Heart left ventricle (tissue), 16 donors: ENCODE results near the gene MTPN. TPM values are rescaled to one million over a fixed set of nuclear protein-coding genes. Genes with fewer than 3 reads are reported as not detected.
A peak's percentile ranks its signal among the peaks of the same experiment; 100 is the strongest.

Source experiments
- ATAC-seq, 4 donors: fragments of 200-7000 bp; cut with Tn5 transposase; one replicate each; pipeline ENCODE4 v1.9.1; 2020 to 2022; ENCODE audit warnings: moderate library complexity in 4 of 4, mild to moderate bottlenecking in 3 of 4, moderate number of reproducible peaks in 1 of 4
- DNase-seq, 5 donors: peaks; one replicate each; pipeline ENCODE4 v3.0.0-alpha.2; 2020
- H3K27ac ChIP-seq, 12 donors: fragments of 200-600 bp; sonication (generic) in 4 of 12; one replicate each; pipeline versions ENCODE4 v1.5.0 to v1.8.0; 2016 to 2022; ENCODE audit warnings: mild to moderate bottlenecking in 2 of 12
- H3K27me3 ChIP-seq, 9 donors: fragments of 200-600 bp; sonication (generic) in 2 of 9; one replicate each; pipeline versions ENCODE4 v1.5.1 to v1.8.0; 2016 to 2022; ENCODE audit warnings: mild to moderate bottlenecking in 3 of 9
- H3K36me3 ChIP-seq, 9 donors: fragments of 200-600 bp; sonication (generic) in 2 of 9; one replicate each; pipeline versions ENCODE4 v1.5.0 to v1.8.0; 2018 to 2022; ENCODE audit warnings: mild to moderate bottlenecking in 2 of 9
- H3K4me1 ChIP-seq, 12 donors: fragments of 200-600 bp; sonication (generic) in 4 of 12; one replicate each; pipeline versions ENCODE4 v1.5.0 to v1.8.0; 2016 to 2022; ENCODE audit warnings: mild to moderate bottlenecking in 3 of 12
- H3K4me3 ChIP-seq, 12 donors: fragments of 200-600 bp; sonication (generic) in 4 of 12; one replicate each; pipeline versions ENCODE4 v1.5.0 to v1.8.0; 2017 to 2022; ENCODE audit warnings: mild to moderate bottlenecking in 9 of 12, moderate library complexity in 4 of 12
- H3K9me3 ChIP-seq, 12 donors: fragments of 200-600 bp; sonication (generic) in 4 of 12; one replicate each; pipeline versions ENCODE4 v1.5.0 to v1.8.0; 2016 to 2022; ENCODE audit warnings: mild to moderate bottlenecking in 1 of 12
- CTCF ChIP-seq, 12 donors: fragments of 200-600 bp; sonication (generic) in 4 of 12; IDR thresholded peaks; one replicate each; pipeline versions ENCODE4 v1.5.0 to v1.8.0; 2018 to 2022; ENCODE audit warnings: antibody characterized with exemption in 12 of 12, mild to moderate bottlenecking in 5 of 12
- POLR2A ChIP-seq, 2 donors: fragments of 450-650 bp; IDR thresholded peaks; one replicate each; pipeline ENCODE4 v1.6.1; 2017; ENCODE audit warnings: antibody characterized with exemption in 2 of 2, mild to moderate bottlenecking in 2 of 2, moderate library complexity in 2 of 2
- WGBS, 4 donors: extraction: QIAGEN DNeasy Blood & Tissue Kit in 2 of 4; methylation state at CpG; one replicate each; pipeline versions ENCODE4 v1.1.5 to v1.1.7; 2013 to 2018; 5-methylcytosine and 5-hydroxymethylcytosine counted together
- intact Hi-C, 10 donors: fragments of 100-400 bp; cut with DNase I; formaldehyde crosslinking; loops; one replicate each; pipeline versions ENCODE4 v1.11.1 to v1.14.2; 2022
- polyA plus RNA-seq, 2 donors: library from polyadenylated mRNA; stranded (reverse); fragments of 200-250 nt; gene quantifications; one replicate each; pipeline ENCODE4 v1.2.3, GENCODE V29; 2013
- total RNA-seq, 9 donors: library from RNA; depleted of rRNA in 2 of 9; stranded (reverse); fragments of >200 nt in 2 of 9; fragmentation: NEBNext Ultra II Directional in 3 of 9; extraction: Animal tissue kit (Norgen Biotek cat#: 25700) in 3 of 9; gene quantifications; one replicate each; pipeline versions ENCODE4 v1.1.0 to v1.2.4, GENCODE V29; 2016 to 2023
- donor health status: ischemic (EF 13 %, LVEDD 7.1; RV severe dilation, severe dysfunction).
- donor health status: healthy with polysubstance abuse.
- donor health status: DM: no; HTN: yes; CAD: no.
- donor health status: DM: no; HTN: no; CAD: no.
- donor health status: ischemic (EF 25% LVEDD 6.9; RV normal size, moderate dysfunction).
- donor health status: ischemic (EF 25% LVEDD 5.7; RV mildly dilated, moderate dysfunction).
- donor health status: healthy.
- donor health status: DM: yes; HTN: yes; CAD: no.
- donor health status: ischemic (EF 35%, LVEDD 5.7; RV mildly dilated, moderate dysfunction).
- donor health status: nonischemic (EF 11% LVEDD 7.7; RV severe dilation, severe dysfunction).
- donor health status: DM: yes; HTN: yes; CAD: no.
- donor health status: PGD.
- donor health status: ischemic (EF 29% LVEDD 5.4; RV normal size, mild dysfunction).
- donor health status: nonischemic (EF 23%, LVEDD 6.1; RV moderate dilation, normal function).

Gene MTPN
- total and polyA plus RNA-seq, 11 donors = 22.1 to 130 (median 90.4) TPM

GRCh38 chr7:136014659-136015058, 37.5 kb upstream of the MTPN start:
- H3K27ac ChIP-seq = no peak overlapping the region
- no peaks in the 10 kb centered on the region for H3K36me3 ChIP-seq
- no peak for DNase-seq
- no peaks in the 10 kb centered on the region for H3K27me3 ChIP-seq
- TF ChIP-seq CTCF (IDR thresholded peaks at IDR 0.05) (no peak), POLR2A (IDR thresholded peaks at IDR 0.05) (no peak)
- intact Hi-C loops = loop anchor here in 3 of 10 donors (5.0 kb wide), 2 partner anchors 342 to 352 kb away; partner anchors contain the start of gene STMP1 (in 1 of the 3)
- H3K4me1 ChIP-seq = no peaks in the 10 kb centered on the region
- H3K9me3 ChIP-seq = no peaks in the 10 kb centered on the region
- 76 to 81% (median 79%) methylated on average over 3 of the region's 3 CpGs for WGBS, 4 donors
- H3K4me3 ChIP-seq = no peak overlapping the region
- ATAC-seq = no peak

- 94 to 96% (median 95%) methylated on average over 8 of the region's 8 CpGs for WGBS, 4 donors
- TF ChIP-seq CTCF (IDR thresholded peaks at IDR 0.05) = no peak
- TF ChIP-seq POLR2A (IDR thresholded peaks at IDR 0.05) = no peak
- intact Hi-C loops = loop anchor here in 3 of 10 donors (5.0 kb wide), 2 partner anchors 340 to 350 kb away; partner anchors contain the start of gene STMP1 (in 1 of the 3)
- no peak for DNase-seq
- no peak overlapping the region for H3K27ac ChIP-seq
- no peaks in the 10 kb centered on the region for H3K9me3 ChIP-seq
- H3K4me1 ChIP-seq = no peaks in the 10 kb centered on the region
- H3K36me3 ChIP-seq = no peaks in the 10 kb centered on the region
- H3K4me3 ChIP-seq = peak overlapping the region in 1 of 12 donors; percentile 23
- ATAC-seq = no peak
- H3K27me3 ChIP-seq = no peaks in the 10 kb centered on the region
These were observed 35.1 kb upstream of the MTPN start for GRCh38 chr7:136012238-136012637.

GRCh38 chr7:136009488-136010079, 32.4 kb upstream of the MTPN start:
- TF ChIP-seq POLR2A (IDR thresholded peaks at IDR 0.05) (no peak), CTCF (IDR thresholded peaks at IDR 0.05) (peak; percentile 69 to 87 (median 81))
- 25 to 27% (median 25%) methylated on average over 4 of the region's 4 CpGs for WGBS, 4 donors
- intact Hi-C loops = loop anchor here (1.0 to 10.0 kb wide), 6 partner anchors 208 to 347 kb away; partner anchors contain the start of gene STMP1 (in 3 of the 10)
- Histone ChIP-seq H3K27ac (no peak overlapping the region), H3K27me3 (no peaks in the 10 kb centered on the region), H3K4me1 (no peaks in the 10 kb centered on the region), H3K9me3 (no peaks in the 10 kb centered on the region), H3K36me3 (no peaks in the 10 kb centered on the region), H3K4me3 (no peak overlapping the region)
- ATAC-seq = no peak
- no peak for DNase-seq

GRCh38 chr7:136006208-136006607, 29.0 kb upstream of the MTPN start:
- TF ChIP-seq CTCF (IDR thresholded peaks at IDR 0.05) (no peak), POLR2A (IDR thresholded peaks at IDR 0.05) (no peak)
- H3K27me3 ChIP-seq = no peaks in the 10 kb centered on the region
- H3K27ac ChIP-seq = no peak overlapping the region
- no peak overlapping the region for H3K4me3 ChIP-seq
- H3K9me3 ChIP-seq = no peaks in the 10 kb centered on the region
- H3K4me1 ChIP-seq = no peaks in the 10 kb centered on the region
- WGBS, 4 donors = 94 to 98% (median 97%) methylated on average over 3 of the region's 3 CpGs
- DNase-seq (no peak), ATAC-seq (no peak)
- no peaks in the 10 kb centered on the region for H3K36me3 ChIP-seq
- intact Hi-C loops = loop anchor here in 7 of 10 donors (5.0 to 10.0 kb wide), 4 partner anchors 331 to 344 kb away; partner anchors contain the start of gene STMP1 (in 2 of the 7)
